Heart right ventricle (tissue), 16 donors: ENCODE results near the gene PMM2. TPM values are rescaled to one million over a fixed set of nuclear protein-coding genes. Genes with fewer than 3 reads are reported as not detected.
"Not testable (repeated sequence)": the region's sequence is repeated elsewhere in the genome, so short reads cannot be mapped to it uniquely, and the experiment has no call there.

ENCODE experiments used
- ATAC-seq, 8 donors: fragments of 200-7000 bp; cut with Tn5 transposase; one replicate each; pipeline ENCODE4 v1.9.1; 2020; ENCODE audit warnings: mild to moderate bottlenecking in 8 of 8, moderate library complexity in 8 of 8, moderate number of reproducible peaks in 1 of 8
- DNase-seq, 2 donors: peaks; one replicate each; pipeline ENCODE4 v3.0.0-alpha.2; 2020
- H3K27ac ChIP-seq, 10 donors: fragments of 200-600 bp; sonication (generic) in 2 of 10; one replicate each; pipeline versions ENCODE4 v1.5.0 to v1.8.0; 2020 to 2022; ENCODE audit warnings: mild to moderate bottlenecking in 3 of 10
- H3K27me3 ChIP-seq, 7 donors: fragments of 200-600 bp; one replicate each; pipeline ENCODE4 v1.8.0; 2021 to 2022; ENCODE audit warnings: mild to moderate bottlenecking in 2 of 7
- H3K36me3 ChIP-seq, 9 donors: fragments of 200-600 bp; sonication (generic) in 1 of 9; one replicate each; pipeline versions ENCODE4 v1.5.0 to v1.8.0; 2020 to 2022; ENCODE audit warnings: mild to moderate bottlenecking in 2 of 9
- H3K4me1 ChIP-seq, 9 donors: fragments of 200-600 bp; sonication (generic) in 1 of 9; one replicate each; pipeline versions ENCODE4 v1.5.0 to v1.8.0; 2020 to 2022; ENCODE audit warnings: mild to moderate bottlenecking in 4 of 9
- H3K4me3 ChIP-seq, 10 donors: fragments of 200-600 bp; sonication (generic) in 2 of 10; one replicate each; pipeline versions ENCODE4 v1.5.0 to v1.8.0; 2020 to 2022; ENCODE audit warnings: mild to moderate bottlenecking in 7 of 10, moderate library complexity in 2 of 10
- H3K9me3 ChIP-seq, 11 donors: fragments of 200-600 bp in 10 of 11; sonication (generic) in 2 of 11; one replicate each; pipeline versions ENCODE4 v1.5.0 to v1.8.0; 2013 to 2022; ENCODE audit warnings: mild to moderate bottlenecking in 2 of 11, control low read depth in 1 of 11, moderate library complexity in 1 of 11
- WGBS, 2 donors: extraction: QIAGEN DNeasy Blood & Tissue Kit; methylation state at CpG; one replicate each; pipeline ENCODE4 v1.1.7; 2013; ENCODE audit warnings: inconsistent platforms in 1 of 2; 5-methylcytosine and 5-hydroxymethylcytosine counted together
- intact Hi-C, 10 donors: fragments of 100-400 bp; cut with DNase I; formaldehyde crosslinking; loops; one replicate each; pipeline versions ENCODE4 v1.11.1 to v1.14.2; 2022
- polyA plus RNA-seq, 2 donors: library from polyadenylated mRNA; stranded (reverse); fragments of 200-250 nt; gene quantifications; one replicate each; pipeline ENCODE4 v1.2.3, GENCODE V29; 2013
- total RNA-seq, 10 donors: library from RNA; stranded (reverse); fragmentation: NEBNext Ultra II Directional in 3 of 10; extraction: Animal tissue kit (Norgen Biotek cat#: 25700) in 3 of 10; gene quantifications; one replicate each; pipeline versions ENCODE4 v1.2.1 to v1.2.4, GENCODE V29; 2021 to 2023
- TF ChIP-seq, protein P1 (sequence below), 9 donors: fragments of 200-600 bp; sonication (generic) in 2 of 9; IDR thresholded peaks; one replicate each; pipeline versions ENCODE4 v1.5.0 to v1.8.0; 2021 to 2022; ENCODE audit warnings: antibody characterized with exemption in 9 of 9, mild to moderate bottlenecking in 5 of 9, moderate library complexity in 1 of 9
- donor health status: Arrhythmogenic right ventricular cardiomyopathy.
- donor health status: ischemic (EF 13 %, LVEDD 7.1; RV severe dilation, severe dysfunction).
- donor health status: healthy with polysubstance abuse.
- donor health status: DM: no; HTN: yes; CAD: no.
- donor health status: DM: no; HTN: no; CAD: no.
- donor health status: ischemic (EF 25% LVEDD 6.9; RV normal size, moderate dysfunction).
- donor health status: ischemic (EF 25% LVEDD 5.7; RV mildly dilated, moderate dysfunction).
- donor health status: healthy.
- donor health status: DM: yes; HTN: yes; CAD: no.
- donor health status: Ischemic cardiomyopathy.
- donor health status: ischemic (EF 35%, LVEDD 5.7; RV mildly dilated, moderate dysfunction).
- donor health status: nonischemic (EF 11% LVEDD 7.7; RV severe dilation, severe dysfunction).
- donor health status: DM: yes; HTN: yes; CAD: no.
- donor health status: PGD.
- donor health status: ischemic (EF 29% LVEDD 5.4; RV normal size, mild dysfunction).
- donor health status: nonischemic (EF 23%, LVEDD 6.1; RV moderate dilation, normal function).

Gene PMM2
- total and polyA plus RNA-seq, 12 donors = 9.4 to 25.9 (median 13.9) TPM

DNA sequence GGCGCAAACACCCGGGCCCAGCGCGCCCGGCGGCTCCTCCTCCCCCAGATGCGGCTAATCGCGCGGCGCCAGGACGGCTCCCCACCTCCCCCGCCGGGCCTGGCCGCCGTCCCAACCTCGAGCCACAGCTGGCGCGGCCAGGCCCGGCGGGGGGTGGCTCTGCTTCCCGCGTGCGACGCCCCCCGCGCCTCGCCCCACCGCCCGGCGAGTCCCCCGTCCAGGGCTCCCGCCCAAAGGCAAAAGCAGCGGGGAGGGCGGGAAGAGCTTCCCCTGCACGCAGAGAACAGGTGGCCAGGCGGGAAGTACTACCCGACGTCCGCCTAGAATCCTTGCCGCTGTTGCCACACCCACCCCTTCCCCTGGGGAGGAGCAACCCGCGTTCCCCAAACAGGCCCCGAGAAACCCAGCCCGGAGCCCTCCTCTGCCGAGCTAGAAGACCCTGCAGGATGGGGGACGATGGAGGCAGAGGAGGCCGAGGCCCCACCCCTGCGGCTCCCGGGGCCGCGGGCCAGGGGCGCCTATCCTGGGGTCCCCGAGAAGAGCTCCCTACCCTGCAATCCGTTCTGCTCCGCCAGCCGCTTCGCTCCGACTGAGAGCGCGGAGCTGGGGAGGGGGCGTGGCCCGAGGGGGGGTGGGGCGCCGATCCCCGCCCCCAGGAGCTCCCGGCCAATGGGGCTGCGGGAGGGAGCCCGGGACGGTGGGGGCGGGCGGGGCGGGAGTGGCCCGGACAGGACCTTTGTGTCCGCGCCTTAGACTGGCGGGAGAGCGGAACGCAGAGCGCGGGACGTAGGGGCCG lies 71.0 kb downstream of the PMM2 start, which contains the start of gene CARHSP1:
CARHSP1 (minus strand) TSS at position 591 of the 796 bp plus-strand sequence. CDS start 9,678 bp downstream, outside the sequence.
- peak within 1 kb of the TSS; percentile 54 to 96 (median 78) for H3K4me3 ChIP-seq
- H3K4me1 ChIP-seq = peaks cover 21 to 63% (median 47%) of the 10 kb centered on the region in 9 donors
- peak within 1 kb of the TSS; percentile 83 to 96 (median 86) for H3K27ac ChIP-seq
- no peaks in the 10 kb centered on the region for H3K9me3 ChIP-seq
- no peaks in the 10 kb centered on the region for H3K36me3 ChIP-seq
- intact Hi-C loops = loop anchor here in 5 of 10 donors (1.0 to 5.0 kb wide), 3 partner anchors 70 to 71 kb away; partner anchors contain the start of genes PMM2 (in 4 of the 5) and TMEM186 (in 4 of the 5)
- TF ChIP-seq, protein P1, sequence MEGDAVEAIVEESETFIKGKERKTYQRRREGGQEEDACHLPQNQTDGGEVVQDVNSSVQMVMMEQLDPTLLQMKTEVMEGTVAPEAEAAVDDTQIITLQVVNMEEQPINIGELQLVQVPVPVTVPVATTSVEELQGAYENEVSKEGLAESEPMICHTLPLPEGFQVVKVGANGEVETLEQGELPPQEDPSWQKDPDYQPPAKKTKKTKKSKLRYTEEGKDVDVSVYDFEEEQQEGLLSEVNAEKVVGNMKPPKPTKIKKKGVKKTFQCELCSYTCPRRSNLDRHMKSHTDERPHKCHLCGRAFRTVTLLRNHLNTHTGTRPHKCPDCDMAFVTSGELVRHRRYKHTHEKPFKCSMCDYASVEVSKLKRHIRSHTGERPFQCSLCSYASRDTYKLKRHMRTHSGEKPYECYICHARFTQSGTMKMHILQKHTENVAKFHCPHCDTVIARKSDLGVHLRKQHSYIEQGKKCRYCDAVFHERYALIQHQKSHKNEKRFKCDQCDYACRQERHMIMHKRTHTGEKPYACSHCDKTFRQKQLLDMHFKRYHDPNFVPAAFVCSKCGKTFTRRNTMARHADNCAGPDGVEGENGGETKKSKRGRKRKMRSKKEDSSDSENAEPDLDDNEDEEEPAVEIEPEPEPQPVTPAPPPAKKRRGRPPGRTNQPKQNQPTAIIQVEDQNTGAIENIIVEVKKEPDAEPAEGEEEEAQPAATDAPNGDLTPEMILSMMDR (IDR thresholded peaks at IDR 0.05) = no peak
- peak; percentile 86 to 90 for DNase-seq
- 0 to 1% methylated on average over 72 to 83 of the region's 83 CpGs for WGBS, 2 donors
- H3K27me3 ChIP-seq = no peaks in the 10 kb centered on the region
- ATAC-seq = peak; percentile 83 to 93 (median 89)

GRCh38 chr16:8869212-8869987 lies 71.8 kb downstream of the PMM2 start:
- peaks cover 15 to 56% (median 39%) of the 10 kb centered on the region in 9 donors for H3K4me1 ChIP-seq
- H3K27me3 ChIP-seq = no peaks in the 10 kb centered on the region
- no peaks in the 10 kb centered on the region for H3K36me3 ChIP-seq
- intact Hi-C loops = loop anchor here in 5 of 10 donors (1.0 to 5.0 kb wide), 3 partner anchors 71 to 72 kb away; partner anchors contain the start of genes PMM2 (in 4 of the 5) and TMEM186 (in 4 of the 5)
- WGBS, 2 donors = 29 to 33% methylated on average over 37 of the region's 37 CpGs
- ATAC-seq (no peak), DNase-seq (no peak)
- H3K9me3 ChIP-seq = no peaks in the 10 kb centered on the region
- TF ChIP-seq, protein P1 (IDR thresholded peaks at IDR 0.05) = peak in 1 of 9 donors; percentile 5
- peak overlapping the region in 9 of 10 donors; percentile 62 to 96 (median 80) for H3K4me3 ChIP-seq
- peak overlapping the region in 5 of 10 donors; percentile 85 to 90 (median 86) for H3K27ac ChIP-seq

DNA sequence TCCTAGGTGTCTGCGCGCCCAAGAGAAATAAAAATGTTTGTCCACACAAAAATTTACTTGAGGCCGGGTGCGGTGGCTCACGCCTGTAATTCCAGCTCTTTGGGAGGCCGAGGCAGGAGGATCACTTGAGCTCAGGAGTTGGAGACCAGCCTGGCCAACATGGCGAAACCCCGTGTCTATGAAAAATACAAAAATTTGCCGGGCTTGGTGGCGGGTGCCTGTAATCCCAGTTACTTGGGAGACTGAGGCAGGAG lies 72.3 kb downstream of the PMM2 start:
- not testable (repeated sequence) for H3K27ac ChIP-seq, H3K27me3 ChIP-seq, DNase-seq, H3K36me3 ChIP-seq, ATAC-seq, H3K4me3 ChIP-seq, H3K9me3 ChIP-seq
- 98% methylated on average over 10 of the region's 10 CpGs for WGBS, 2 donors
- H3K4me1 ChIP-seq = peaks cover 9 to 50% (median 34%) of the 10 kb centered on the region in 9 donors
- intact Hi-C loops = loop anchor here in 8 of 10 donors (1.0 to 10.0 kb wide), 5 partner anchors 71 to 305 kb away; partner anchors contain the start of genes PMM2 (in 6 of the 8) and TMEM186 (in 6 of the 8)

GRCh38 chr16:8872071-8872470 lies 74.4 kb downstream of the PMM2 start:
- TF ChIP-seq, protein P1 (IDR thresholded peaks at IDR 0.05) = no peak
- H3K27ac ChIP-seq = no peak overlapping the region
- intact Hi-C loops = loop anchor here in 3 of 10 donors (10.0 kb wide), 2 partner anchors 77 to 307 kb away; partner anchors contain the start of genes PMM2 (in 2 of the 3) and TMEM186 (in 2 of the 3)
- no peaks in the 10 kb centered on the region for H3K9me3 ChIP-seq
- H3K36me3 ChIP-seq = no peaks in the 10 kb centered on the region
- no peaks in the 10 kb centered on the region for H3K27me3 ChIP-seq
- peaks cover 0 to 32% (median 13%) of the 10 kb centered on the region in 9 donors for H3K4me1 ChIP-seq
- no peak for DNase-seq
- H3K4me3 ChIP-seq = no peak overlapping the region
- 95 to 98% methylated on average over 5 of the region's 5 CpGs for WGBS, 2 donors
- ATAC-seq = no peak
